H9 (cell line): ENCODE measurements around the gene USP36. TPM values are rescaled to one million over a fixed set of nuclear protein-coding genes. Genes with fewer than 3 reads are reported as not detected.

Experiments used
- DNase-seq: peaks from one replicate; pipeline ENCODE4 v3.0.0-alpha.2; 2017
- H2AFZ ChIP-seq: one replicate; pipeline ENCODE4 v1.6.1; 2013; ENCODE audit warnings: mild to moderate bottlenecking, low read length, control low read depth, moderate library complexity
- H2AK5ac ChIP-seq: 2 replicates; pipeline ENCODE4 v1.6.1; 2013; ENCODE audit warnings: low read length, control low read depth, mixed read lengths; ENCODE audit not compliant: insufficient read length
- H2BK120ac ChIP-seq: one replicate; pipeline ENCODE4 v1.6.1; 2013; ENCODE audit warnings: low read depth, mild to moderate bottlenecking, low read length, control low read depth, inconsistent platforms; ENCODE audit not compliant: poor library complexity, severe bottlenecking
- H2BK12ac ChIP-seq: 2 replicates; pipeline ENCODE4 v1.6.1; 2013; ENCODE audit warnings: low read length, control low read depth, mixed read lengths, low read depth; ENCODE audit not compliant: insufficient read length
- H2BK15ac ChIP-seq: 2 replicates; pipeline ENCODE4 v1.6.1; 2013; ENCODE audit warnings: low read depth, low read length, control low read depth
- H2BK20ac ChIP-seq: one replicate; pipeline ENCODE4 v1.6.1; 2013; ENCODE audit warnings: low read depth, mild to moderate bottlenecking, low read length, control low read depth, inconsistent platforms; ENCODE audit not compliant: poor library complexity, severe bottlenecking
- H2BK5ac ChIP-seq: 2 replicates; pipeline ENCODE4 v1.6.1; 2013; ENCODE audit warnings: low read length, control low read depth, mixed read lengths; ENCODE audit not compliant: insufficient read length
- H3K14ac ChIP-seq: 2 replicates; pipeline ENCODE4 v1.6.1; 2013; ENCODE audit warnings: low read length, control low read depth; ENCODE audit not compliant: insufficient read depth
- H3K18ac ChIP-seq: 2 replicates; pipeline ENCODE4 v1.6.1; 2013; ENCODE audit warnings: low read depth, mild to moderate bottlenecking, mixed read lengths, low read length, control low read depth; ENCODE audit not compliant: insufficient read length
- H3K23ac ChIP-seq: 2 replicates; pipeline ENCODE4 v1.6.1; 2013; ENCODE audit warnings: low read length, control low read depth, mixed read lengths, low read depth; ENCODE audit not compliant: insufficient read length
- H3K23me2 ChIP-seq: 2 replicates; pipeline ENCODE4 v1.6.1; 2013; ENCODE audit warnings: low read depth, mild to moderate bottlenecking, mixed read lengths, low read length, control low read depth; ENCODE audit not compliant: insufficient read length, poor library complexity, severe bottlenecking
- H3K27ac ChIP-seq: 2 replicates; pipeline ENCODE4 v1.5.1; 2013; ENCODE audit warnings: low read length, control low read depth, mixed read lengths, low read depth; ENCODE audit not compliant: insufficient read length
- H3K27me3 ChIP-seq: 2 replicates; pipeline ENCODE4 v1.6.1; 2013; ENCODE audit warnings: low read length, control low read depth, inconsistent platforms; ENCODE audit not compliant: insufficient read depth
- H3K4ac ChIP-seq: 2 replicates; pipeline ENCODE4 v1.6.1; 2013; ENCODE audit warnings: low read depth, mild to moderate bottlenecking, control low read depth, inconsistent platforms, low read length, moderate library complexity
- H3K4me1 ChIP-seq: 2 replicates; pipeline ENCODE4 v1.6.1; 2013; ENCODE audit warnings: low read length, control low read depth, inconsistent platforms; ENCODE audit not compliant: insufficient read depth
- H3K4me2 ChIP-seq: 2 replicates; pipeline ENCODE4 v1.6.1; 2013; ENCODE audit warnings: low read length, control low read depth, mixed read lengths; ENCODE audit not compliant: insufficient read length, insufficient read depth
- H3K56ac ChIP-seq: 2 replicates; pipeline ENCODE4 v1.6.1; 2013; ENCODE audit warnings: low read depth, mild to moderate bottlenecking, mixed read lengths, low read length, control low read depth; ENCODE audit not compliant: insufficient read length
- H3K79me1 ChIP-seq: 2 replicates; pipeline ENCODE4 v1.6.1; 2013; ENCODE audit warnings: low read depth, mild to moderate bottlenecking, moderate library complexity, low read length, control low read depth, inconsistent platforms; ENCODE audit not compliant: insufficient read depth, poor library complexity, severe bottlenecking
- H3K79me2 ChIP-seq: 2 replicates; pipeline ENCODE4 v1.6.1; 2013; ENCODE audit warnings: low read length, control low read depth, inconsistent platforms; ENCODE audit not compliant: insufficient read depth
- H3K9ac ChIP-seq: 2 replicates; pipeline ENCODE4 v1.6.1; 2013; ENCODE audit warnings: low read length, control low read depth, mixed read lengths; ENCODE audit not compliant: insufficient read length; ENCODE audit errors: extremely low read depth
- H3K9me3 ChIP-seq: one replicate; pipeline ENCODE4 v1.6.1; 2013; ENCODE audit warnings: low read depth, low read length, inconsistent platforms; ENCODE audit not compliant: control insufficient read depth
- H3T11ph ChIP-seq: one replicate; pipeline ENCODE4 v1.6.1; 2013; ENCODE audit warnings: mild to moderate bottlenecking, low read length, control low read depth, inconsistent platforms
- H4K20me1 ChIP-seq: one replicate; pipeline ENCODE4 v1.6.1; 2013; ENCODE audit not compliant: control insufficient read depth, insufficient read length, insufficient read depth
- H4K5ac ChIP-seq: 2 replicates; pipeline ENCODE4 v1.6.1; 2013; ENCODE audit warnings: low read depth, mild to moderate bottlenecking, mixed read lengths, low read length, control low read depth; ENCODE audit not compliant: insufficient read length
- H4K8ac ChIP-seq: replicated peaks from 2 replicates; pipeline ENCODE4 v1.6.1; 2013; ENCODE audit warnings: low read length, control low read depth, mixed read lengths, low read depth; ENCODE audit not compliant: insufficient read length
- H4K91ac ChIP-seq: 2 replicates; pipeline ENCODE4 v1.6.1; 2013; ENCODE audit warnings: low read depth, mild to moderate bottlenecking, moderate library complexity, mixed read lengths, low read length, control low read depth; ENCODE audit not compliant: insufficient read length
- H3K27ac Mint-ChIP-seq, 3 experiments: 2 replicates in 2 of 3; 3 replicates in 1 of 3; pipeline ENCODE4 v1.8.0; 2020 to 2021; ENCODE audit warnings: mixed read lengths in 3 of 3, mild to moderate bottlenecking in 1 of 3, moderate library complexity in 1 of 3
- H3K27me3 Mint-ChIP-seq: 2 replicates; pipeline ENCODE4 v1.8.0; 2021; ENCODE audit warnings: low read depth, mild to moderate bottlenecking, moderate library complexity, mixed read lengths
- H3K36me3 Mint-ChIP-seq, 3 experiments: 2 replicates in 2 of 3; 3 replicates in 1 of 3; pipeline ENCODE4 v1.8.0; 2020 to 2021; ENCODE audit warnings: low read depth in 3 of 3, mixed read lengths in 3 of 3; ENCODE audit not compliant: insufficient read depth in 1 of 3
- H3K4me1 Mint-ChIP-seq, 2 experiments: 2 replicates each; pipeline ENCODE4 v1.8.0; 2020; ENCODE audit warnings: mixed read lengths in 2 of 2
- H3K4me3 Mint-ChIP-seq, 2 experiments: 2 replicates in 1 of 2; 3 replicates in 1 of 2; pipeline ENCODE4 v1.8.0; 2020 to 2021; ENCODE audit warnings: mild to moderate bottlenecking in 2 of 2, mixed read lengths in 2 of 2, moderate library complexity in 1 of 2
- H3K9me3 Mint-ChIP-seq, 2 experiments: 2 replicates in 1 of 2; 3 replicates in 1 of 2; pipeline ENCODE4 v1.8.0; 2020; ENCODE audit warnings: mild to moderate bottlenecking in 2 of 2, mixed read lengths in 2 of 2, moderate library complexity in 1 of 2
- WGBS: extraction: QIAGEN DNeasy Blood & Tissue Kit; methylation state at CpG from one replicate; pipeline ENCODE4 v1.1.7; 2013; ENCODE audit warnings: missing lambda C conversion rate, low lambda C conversion rate, mixed read lengths; ENCODE audit not compliant: insufficient read length; ENCODE audit errors: extremely low coverage; 5-methylcytosine and 5-hydroxymethylcytosine counted together
- total RNA-seq: library from RNA; stranded (reverse); gene quantifications from 2 replicates; pipeline ENCODE4 v1.2.1, GENCODE V29; 2021
- TF ChIP-seq, protein P1 (sequence below): fragments of 200-600 bp; sonication (generic); conservative IDR thresholded peaks from 3 replicates; pipeline ENCODE4 v1.8.0; 2021; ENCODE audit warnings: antibody characterized with exemption, mild to moderate bottlenecking

Gene USP36
- total RNA-seq, 1 experiment from 2014 or later = 106 TPM

DNA sequence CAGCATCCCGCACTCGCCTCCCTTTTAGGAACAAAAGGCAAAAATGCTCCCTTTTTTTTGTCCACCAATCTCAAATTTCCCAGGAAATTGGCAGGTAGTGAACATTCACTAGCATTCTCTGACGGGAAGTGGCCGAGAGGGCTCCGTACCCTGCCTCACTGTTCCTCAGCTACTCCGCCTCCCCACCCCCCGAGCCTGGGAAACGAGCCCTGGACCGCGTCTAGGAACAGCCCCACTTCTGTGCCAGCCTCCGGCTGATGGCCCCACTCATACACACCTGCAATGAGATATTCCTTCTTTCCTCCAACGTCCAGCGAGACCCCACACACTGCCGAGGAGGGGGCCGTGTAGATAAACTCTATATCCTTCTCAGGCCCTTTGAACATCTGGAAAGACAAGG, 30.0 kb upstream of the USP36 start:
- TF ChIP-seq, protein P1, sequence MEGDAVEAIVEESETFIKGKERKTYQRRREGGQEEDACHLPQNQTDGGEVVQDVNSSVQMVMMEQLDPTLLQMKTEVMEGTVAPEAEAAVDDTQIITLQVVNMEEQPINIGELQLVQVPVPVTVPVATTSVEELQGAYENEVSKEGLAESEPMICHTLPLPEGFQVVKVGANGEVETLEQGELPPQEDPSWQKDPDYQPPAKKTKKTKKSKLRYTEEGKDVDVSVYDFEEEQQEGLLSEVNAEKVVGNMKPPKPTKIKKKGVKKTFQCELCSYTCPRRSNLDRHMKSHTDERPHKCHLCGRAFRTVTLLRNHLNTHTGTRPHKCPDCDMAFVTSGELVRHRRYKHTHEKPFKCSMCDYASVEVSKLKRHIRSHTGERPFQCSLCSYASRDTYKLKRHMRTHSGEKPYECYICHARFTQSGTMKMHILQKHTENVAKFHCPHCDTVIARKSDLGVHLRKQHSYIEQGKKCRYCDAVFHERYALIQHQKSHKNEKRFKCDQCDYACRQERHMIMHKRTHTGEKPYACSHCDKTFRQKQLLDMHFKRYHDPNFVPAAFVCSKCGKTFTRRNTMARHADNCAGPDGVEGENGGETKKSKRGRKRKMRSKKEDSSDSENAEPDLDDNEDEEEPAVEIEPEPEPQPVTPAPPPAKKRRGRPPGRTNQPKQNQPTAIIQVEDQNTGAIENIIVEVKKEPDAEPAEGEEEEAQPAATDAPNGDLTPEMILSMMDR = no peak
- H3K9me3 Mint-ChIP-seq = no peaks in the 10 kb centered on the region
- H2BK20ac ChIP-seq = no peak overlapping the region
- H2BK5ac ChIP-seq = no peak overlapping the region
- H4K20me1 ChIP-seq = no peaks in the 10 kb centered on the region
- H3K9me3 ChIP-seq = no peaks in the 10 kb centered on the region
- DNase-seq = no peak
- no peak overlapping the region for H3K4me3 Mint-ChIP-seq
- no peak overlapping the region for H3K23ac ChIP-seq
- H3K23me2 ChIP-seq = no peaks in the 10 kb centered on the region
- H3K27me3 ChIP-seq = no peaks in the 10 kb centered on the region
- no peak overlapping the region for H2AK5ac ChIP-seq
- no peaks in the 10 kb centered on the region for H3K79me1 ChIP-seq
- no peak overlapping the region for H2AFZ ChIP-seq
- H3K18ac ChIP-seq = no peak overlapping the region
- no peak overlapping the region for H3K27ac Mint-ChIP-seq
- whole genome bisulfite sequencing = no CpG with 5 or more reads among the region's 15 CpGs
- peaks cover 6 to 35% (median 24%) of the 10 kb centered on the region in 3 experiments; a peak in 6 of 7 replicates for H3K36me3 Mint-ChIP-seq
- no peak overlapping the region for H3K14ac ChIP-seq
- H3K4ac ChIP-seq = no peak overlapping the region
- no peak overlapping the region for H3K4me2 ChIP-seq
- H3K56ac ChIP-seq = no peak overlapping the region
- no peak overlapping the region for H2BK12ac ChIP-seq
- peaks cover 2 to 5% of the 10 kb centered on the region in 2 experiments; a peak in 1 of 4 replicates for H3K4me1 Mint-ChIP-seq
- H3K27me3 Mint-ChIP-seq = no peaks in the 10 kb centered on the region
- no peak overlapping the region for H3K9ac ChIP-seq
- no peak overlapping the region for H2BK15ac ChIP-seq
- no peaks in the 10 kb centered on the region for H3K79me2 ChIP-seq
- no peak overlapping the region for H4K91ac ChIP-seq
- no peaks in the 10 kb centered on the region for H3K4me1 ChIP-seq
- no peak overlapping the region for H3K27ac ChIP-seq
- no peak overlapping the region for H2BK120ac ChIP-seq
- no peak overlapping the region for H4K8ac ChIP-seq
- no peak overlapping the region for H3T11ph ChIP-seq
- H4K5ac ChIP-seq = no peak overlapping the region
